Right kidney (tissue), 9 donors: ENCODE data around the gene PRR18.
A peak's percentile ranks its signal among the peaks of the same experiment; 100 is the strongest.
"Not testable (repeated sequence)": the region's sequence is repeated elsewhere in the genome, so short reads cannot be mapped to it uniquely, and the experiment has no call there.

Experiments used
- DNase-seq: peaks from one replicate; pipeline ENCODE4 v3.0.0-alpha.2; 2016
- long read RNA-seq, 8 donors: transcript quantifications; one replicate each; lab custom pipeline, GENCODE V29; 2026

Gene PRR18, protein sequence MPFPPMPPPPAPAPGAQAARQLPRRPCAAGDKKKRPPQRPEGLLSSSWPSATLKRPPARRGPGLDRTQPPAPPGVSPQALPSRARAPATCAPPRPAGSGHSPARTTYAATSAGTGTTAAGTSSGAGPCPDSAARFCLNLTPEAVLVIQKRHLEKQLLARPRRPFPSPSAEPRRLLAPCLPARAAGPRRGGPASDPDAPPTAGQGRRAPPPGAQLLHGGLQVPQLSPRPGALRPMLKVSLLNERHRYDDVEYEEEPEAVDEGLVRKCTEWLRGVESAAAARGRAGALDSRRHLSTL
- long read RNA-seq, donor 1 = 0 reads
- long read RNA-seq, donor 2 = 0 reads
- long read RNA-seq, donor 3 = 0 reads
- long read RNA-seq, donor 4, partial matches to known transcripts = 0 of 1 reads
- long read RNA-seq, donor 4, other reads (novel, unspliced or antisense) = 0 of 1 reads
- long read RNA-seq, donor 5 = 0 reads
- long read RNA-seq, donor 6, partial matches to known transcripts = 0 of 2 reads
- long read RNA-seq, donor 6, other reads (novel, unspliced or antisense) = 0 of 2 reads
- long read RNA-seq, donor 7 = 0 reads
- long read RNA-seq, donor 8 = 0 reads

DNA sequence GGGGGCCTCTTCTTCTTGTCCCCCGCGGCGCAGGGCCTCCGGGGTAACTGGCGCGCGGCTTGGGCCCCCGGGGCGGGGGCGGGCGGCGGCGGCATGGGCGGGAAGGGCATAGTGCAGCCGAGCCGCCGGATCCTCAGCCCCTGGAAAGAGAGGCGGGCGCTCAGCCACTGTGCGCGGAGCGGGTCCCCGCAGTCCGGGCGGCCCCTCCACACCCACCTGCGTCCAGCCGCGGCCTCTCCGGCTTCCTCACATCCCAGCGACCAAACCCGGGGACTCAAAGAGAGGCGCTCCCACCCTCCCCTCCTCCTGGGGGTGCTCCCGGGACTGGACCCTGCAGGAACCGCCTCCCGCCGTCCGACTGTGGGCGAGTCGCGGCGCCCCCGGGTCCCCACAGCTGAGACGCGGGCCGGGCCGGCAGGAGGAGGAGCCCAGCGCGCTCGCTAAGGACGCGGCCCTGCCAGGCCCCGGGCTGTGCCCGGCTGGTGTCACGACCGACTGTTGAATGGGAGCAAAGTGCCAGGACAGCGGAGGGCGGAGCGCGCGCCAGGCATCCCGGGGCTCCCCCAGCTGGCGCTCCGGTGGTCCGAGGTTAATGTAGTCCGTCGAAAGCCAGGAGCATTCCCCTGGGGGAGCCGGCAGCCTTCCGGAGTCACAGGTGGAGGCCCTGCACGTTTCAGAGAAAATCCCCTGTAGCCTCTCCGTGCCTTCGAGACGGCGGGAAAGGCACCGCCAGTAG lies at the start of gene PRR18:
PRR18 (minus strand) TSS at position 360 of the 736 bp plus-strand sequence; CDS start at position 110, 250 bp downstream.
- DNase-seq = peak; percentile 72

DNA sequence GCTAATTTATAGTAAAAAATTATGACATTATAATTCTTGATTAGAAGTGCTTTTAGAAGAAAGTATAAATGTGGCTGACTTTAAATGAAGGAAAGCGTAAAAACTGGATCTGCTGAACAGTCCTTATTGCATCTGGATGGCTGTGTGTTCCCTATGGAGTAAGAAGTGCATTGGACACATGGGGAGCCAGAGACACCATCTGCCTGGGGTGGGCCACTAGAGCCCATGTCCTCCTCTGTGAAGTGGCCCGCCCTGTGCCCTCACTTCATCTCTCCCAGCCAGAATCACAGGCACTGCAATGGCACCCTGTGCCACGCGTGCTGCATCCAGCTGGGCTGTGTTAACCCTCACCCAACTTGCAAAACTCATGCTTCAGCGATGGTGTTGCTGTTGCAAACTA lies 47.4 kb upstream of the PRR18 start:
- DNase-seq = no peak

DNA sequence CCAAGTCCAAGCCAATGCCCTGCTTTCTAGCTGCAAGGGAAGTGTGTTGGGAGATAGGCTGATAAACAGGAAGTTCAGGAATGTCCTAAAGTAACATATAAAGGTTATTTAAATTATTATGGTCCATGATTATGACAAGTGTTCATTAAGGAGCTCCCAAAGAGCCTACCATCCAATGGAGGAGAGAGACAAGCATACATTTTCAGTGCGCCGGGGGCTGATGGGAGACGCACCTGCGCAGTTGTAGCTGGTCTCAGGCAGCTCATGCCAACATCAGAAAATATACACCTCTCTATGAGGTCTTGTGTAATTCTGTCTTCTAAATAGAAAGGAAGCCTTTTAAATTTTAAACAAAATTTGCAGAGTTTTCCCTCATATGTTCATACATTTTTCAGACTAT lies 46.8 kb upstream of the PRR18 start:
- DNase-seq = no peak

DNA sequence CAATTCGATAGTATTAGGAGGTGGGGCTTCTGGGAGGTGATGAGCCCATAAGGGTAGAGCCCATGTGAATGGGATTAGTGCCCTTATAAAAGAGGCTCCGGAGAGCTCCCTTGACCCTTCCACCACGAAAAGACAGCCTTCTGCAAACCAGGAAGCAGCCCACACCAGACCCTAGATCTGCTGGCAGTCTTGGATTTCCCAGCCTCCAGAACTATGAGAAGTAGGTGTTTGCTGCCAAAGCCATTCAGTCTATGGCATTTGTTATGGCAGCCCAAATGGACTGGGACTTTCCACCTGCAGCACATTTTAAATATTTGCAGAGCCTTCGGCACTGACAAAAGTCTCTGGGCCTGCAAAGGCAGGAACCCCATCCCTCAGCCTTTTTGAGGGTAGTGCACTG lies 46.0 kb upstream of the PRR18 start:
- no peak for DNase-seq

DNA sequence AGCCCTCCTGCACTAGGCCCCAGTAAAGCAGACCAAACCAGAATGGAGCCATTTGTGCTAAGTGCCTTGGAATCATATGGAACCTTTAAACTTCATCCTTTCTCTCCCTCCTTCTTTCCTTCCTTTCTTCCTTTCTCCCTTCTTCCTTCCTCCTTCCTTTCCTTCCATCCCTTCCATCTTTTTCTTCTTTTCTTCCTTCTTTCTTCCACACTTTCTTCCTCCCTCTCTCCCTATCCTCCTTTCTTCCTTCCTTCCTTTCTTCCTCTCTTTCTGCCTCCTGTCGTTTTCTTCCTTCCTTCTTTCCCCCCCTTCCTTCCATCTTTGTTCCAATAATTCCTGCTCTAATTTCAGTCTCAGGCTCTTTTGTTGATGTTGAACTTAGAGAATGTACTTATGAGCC lies 45.3 kb upstream of the PRR18 start:
- no peak for DNase-seq

DNA sequence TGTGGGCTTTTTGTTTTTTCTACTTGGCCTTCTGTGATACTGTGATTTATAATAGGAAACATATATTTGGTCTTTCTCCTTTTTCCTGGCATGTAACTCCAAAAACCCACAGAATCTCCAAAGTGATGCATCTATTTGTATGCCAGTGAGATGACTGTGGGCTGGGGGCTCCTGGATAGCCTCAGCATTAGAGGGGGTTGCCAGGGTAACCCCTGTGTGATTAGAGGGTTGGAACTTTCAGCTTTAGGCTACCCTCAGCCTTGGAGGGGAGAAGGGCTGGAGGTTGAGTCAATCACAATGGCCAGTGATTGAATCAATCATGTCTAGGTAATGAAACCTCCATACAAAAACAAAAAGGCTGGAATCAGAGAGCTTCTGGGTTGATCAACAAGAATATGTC lies 44.7 kb upstream of the PRR18 start:
- DNase-seq = no peak

DNA sequence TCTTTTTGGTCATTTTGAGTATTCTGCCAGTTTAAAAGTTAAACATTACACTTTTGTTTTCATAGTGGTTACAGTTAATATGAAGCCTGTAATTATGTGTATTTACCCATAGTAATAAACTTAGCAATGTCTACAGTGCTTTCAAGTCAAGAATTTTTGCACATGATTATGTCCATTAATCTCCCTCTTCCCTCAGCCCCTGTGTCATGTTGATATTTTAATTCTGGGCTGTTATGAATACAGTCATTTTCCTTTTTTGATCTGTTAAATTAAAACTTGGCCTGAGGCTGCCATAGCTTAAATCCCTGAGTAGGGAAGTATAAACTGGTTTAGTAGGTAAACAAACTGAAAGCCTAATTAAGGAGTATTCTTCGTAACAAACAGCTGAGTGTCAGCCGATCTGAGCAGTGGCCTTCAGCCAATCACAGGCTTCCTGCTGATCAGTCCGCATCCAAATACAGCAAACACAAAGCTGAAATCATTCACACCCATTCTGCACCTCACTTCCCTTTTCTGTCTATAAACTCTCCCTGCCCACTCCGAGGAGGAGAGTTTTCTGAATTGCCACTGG lies 43.6 kb upstream of the PRR18 start:
- DNase-seq = no peak

DNA sequence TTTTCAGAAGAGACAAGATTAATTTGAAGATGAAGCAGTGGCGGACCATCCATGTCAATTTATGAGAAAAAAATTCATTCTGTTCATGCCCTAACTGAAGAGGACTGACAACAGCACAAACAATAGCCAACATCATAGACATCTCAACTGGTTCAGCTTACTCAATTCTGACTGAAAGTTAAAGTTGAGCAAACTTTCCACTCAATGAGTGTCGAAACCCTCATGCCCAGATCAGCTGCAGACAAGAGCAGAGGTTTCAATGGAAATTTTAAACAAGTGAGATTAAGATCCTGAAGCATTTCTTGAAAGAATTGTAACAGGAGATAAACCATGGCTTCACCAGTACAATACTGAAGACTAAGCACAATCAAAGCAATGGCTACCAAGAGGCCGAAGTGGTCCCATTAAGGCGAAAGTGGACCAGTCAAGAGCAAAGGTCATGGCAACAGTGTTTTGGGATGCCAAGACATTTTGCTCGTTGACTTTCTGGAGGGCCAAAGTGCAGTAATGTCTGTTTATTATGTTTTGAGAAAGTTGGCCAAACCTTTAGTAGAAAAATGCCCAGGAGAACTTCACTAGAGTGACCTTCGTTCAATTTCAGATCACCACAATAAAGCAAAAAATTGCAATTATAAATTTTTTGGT lies 40.2 kb upstream of the PRR18 start:
- no peak for DNase-seq

DNA sequence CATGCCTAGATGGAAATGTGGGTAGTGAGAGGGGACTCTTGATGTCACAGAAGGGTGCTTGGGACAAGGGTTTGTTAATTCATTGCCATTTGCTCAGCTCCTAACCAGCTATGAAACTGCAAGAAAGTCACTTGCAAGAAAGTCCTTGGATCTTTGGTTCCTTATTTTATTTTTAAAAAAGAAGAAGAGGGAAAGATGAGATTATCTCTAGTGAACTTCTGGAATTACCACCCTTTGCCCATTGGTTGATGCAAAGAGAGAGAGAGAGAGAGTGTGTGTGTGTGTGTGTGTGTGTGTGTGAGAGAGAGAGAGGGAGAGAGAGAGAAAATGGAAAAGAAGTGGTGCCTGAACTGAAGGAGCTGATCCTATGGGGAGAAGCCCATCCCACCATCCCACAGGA lies 38.8 kb upstream of the PRR18 start:
- DNase-seq = no peak

DNA sequence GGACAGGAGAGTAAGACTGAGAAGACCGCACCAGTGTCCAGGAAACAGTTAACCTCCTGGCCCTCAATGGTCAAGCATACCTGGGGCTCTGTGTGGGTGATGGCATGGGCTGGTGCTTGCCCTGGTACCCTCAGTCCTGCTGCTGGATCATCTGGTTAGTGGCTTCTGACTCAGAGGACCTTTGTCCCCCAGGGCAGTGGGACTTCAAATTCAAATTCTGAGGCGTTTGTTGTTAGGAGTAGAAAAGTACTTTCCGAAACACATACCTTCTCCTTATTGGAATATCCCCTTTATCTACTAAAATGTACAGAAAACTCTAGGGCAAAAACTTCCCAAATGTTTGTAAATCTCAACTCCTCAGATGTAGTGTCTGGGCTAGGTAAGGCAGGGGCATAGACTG lies 38.3 kb upstream of the PRR18 start:
- no peak for DNase-seq

DNA sequence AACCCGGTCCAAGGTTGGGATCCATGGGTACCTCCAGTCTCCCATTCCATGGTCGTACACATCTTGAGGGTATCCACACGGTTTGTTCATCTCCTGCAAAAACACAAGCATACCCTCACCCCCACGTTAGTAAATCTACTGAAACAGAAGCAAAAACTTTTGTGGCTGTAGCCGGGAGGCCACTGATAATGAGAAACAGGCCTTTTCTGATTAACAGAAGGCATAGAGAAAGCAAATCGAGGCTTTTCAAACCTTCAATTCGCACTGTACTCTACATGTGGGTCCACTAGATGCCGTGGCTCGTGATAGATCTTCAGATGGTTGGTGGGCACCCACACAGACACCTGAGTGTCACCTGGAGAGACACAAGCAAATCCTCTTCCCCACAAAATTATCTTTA lies 37.5 kb upstream of the PRR18 start:
- DNase-seq = not testable (repeated sequence)

DNA sequence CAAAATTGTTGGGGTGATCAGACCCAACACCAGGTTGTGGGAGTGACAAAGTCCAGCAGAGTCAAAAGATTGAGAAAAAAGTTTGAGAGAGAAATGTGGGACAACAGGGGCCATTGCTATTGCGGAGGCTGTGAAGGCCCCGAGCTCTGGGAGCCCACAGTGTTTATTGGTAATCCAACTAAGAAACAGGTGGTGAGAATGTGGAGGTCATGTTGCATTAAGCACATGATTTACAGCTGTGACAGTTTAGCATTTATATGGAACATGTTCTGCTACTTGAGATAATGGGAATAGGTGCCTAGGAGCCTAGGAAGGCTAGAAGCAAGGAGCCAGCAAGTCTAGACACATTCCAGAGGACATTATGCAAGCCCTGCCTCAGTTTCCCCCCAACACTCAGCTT lies 36.7 kb upstream of the PRR18 start:
- DNase-seq = not testable (repeated sequence)

DNA sequence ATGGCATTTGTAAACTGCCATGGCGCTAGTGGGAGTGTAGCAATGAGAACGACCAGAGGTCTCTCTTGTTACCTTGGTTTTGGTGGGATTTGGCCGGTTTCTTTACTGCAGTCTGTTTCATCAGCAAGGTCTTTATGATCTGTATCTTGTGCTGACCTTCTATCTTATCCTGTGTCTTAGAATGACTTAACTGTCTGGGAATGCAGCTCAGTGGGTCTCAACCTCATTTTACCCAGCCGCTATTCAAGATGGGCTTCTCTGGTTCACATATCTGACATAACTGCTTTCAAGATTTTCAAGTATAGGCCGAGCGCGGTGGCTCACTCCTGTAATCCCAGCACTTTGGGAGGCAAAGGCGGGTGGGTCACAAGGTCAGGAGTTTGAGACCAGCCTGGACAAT lies 36.0 kb upstream of the PRR18 start:
- DNase-seq = no peak

DNA sequence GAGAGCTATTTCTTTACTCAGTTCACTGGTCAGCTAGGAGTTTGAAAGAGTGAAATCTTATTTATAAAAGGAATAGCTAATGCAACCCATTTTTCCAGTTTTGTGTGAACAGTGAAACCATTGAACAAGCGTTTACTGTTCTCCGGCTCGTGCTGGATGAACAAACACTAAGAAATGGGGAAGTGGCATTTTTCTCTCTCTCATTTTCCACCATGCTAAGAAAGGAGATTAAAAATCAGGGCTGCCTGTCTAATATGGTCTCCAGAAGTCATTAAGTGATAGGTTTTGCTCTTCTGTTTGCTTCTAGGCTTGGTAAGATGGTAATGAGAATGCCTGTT lies 34.9 kb upstream of the PRR18 start:
- no peak for DNase-seq

DNA sequence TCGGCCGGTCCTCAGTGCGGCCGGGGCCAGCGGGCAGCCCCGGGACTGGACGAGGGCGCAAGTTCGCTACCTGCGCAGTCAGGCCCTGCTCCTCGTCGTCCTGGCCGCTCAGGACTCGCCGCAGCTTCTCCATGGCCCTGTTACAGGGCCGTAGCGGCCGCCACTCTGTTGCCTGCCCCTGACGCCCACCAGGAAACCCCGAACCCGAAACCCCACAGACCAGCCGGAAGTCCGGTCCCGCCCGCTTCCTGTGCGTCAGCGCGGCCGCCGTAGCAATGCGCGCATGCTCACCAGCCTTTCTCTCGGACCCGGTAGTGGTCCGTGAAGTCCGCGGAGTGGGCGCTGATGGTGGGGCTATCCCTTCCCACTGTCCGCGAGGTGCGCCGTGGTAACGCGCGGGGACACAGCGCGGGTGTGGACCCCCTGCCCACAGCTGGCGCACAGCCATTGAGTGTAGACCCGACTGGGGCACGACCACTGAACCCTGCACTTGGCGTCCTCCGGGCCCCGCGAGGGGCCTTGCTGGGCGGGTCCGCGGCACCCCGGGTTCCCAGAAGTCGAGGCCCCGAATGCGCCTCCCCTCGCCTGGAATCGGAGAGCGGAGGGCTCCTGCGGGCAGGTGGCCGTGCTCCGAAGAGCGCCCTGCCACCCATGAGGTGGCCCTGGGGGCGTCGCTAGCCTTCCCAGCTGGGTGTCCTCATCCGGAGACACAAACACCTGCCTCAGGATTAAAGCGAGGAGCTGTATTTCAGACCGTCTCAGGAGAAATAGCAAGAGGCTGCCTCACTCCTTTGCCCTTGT lies 34.4 kb upstream of the PRR18 start, which contains the start of gene SFT2D1:
SFT2D1 (minus strand) TSS at position 197 of the 801 bp plus-strand sequence; CDS start at position 133, 64 bp downstream.
- DNase-seq = peak; percentile 90

DNA sequence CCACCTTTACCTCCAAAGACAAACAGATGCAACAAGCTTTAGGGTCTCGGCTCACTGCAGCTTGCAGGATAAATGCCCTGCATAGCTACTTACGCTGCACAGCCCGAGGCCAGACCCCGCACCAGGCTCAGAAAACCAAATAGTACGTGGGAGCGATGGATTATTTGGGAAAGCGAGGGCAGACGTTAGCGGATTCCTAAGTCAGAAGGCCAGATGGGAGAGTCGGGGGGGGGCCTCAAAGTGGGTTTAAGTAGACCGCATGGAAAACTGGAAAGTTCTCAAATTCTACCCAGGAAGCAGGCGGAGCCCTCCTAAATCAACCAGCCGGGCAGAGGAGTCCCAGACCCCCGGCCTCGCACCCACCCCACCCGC lies 33.8 kb upstream of the PRR18 start:
- no peak for DNase-seq

DNA sequence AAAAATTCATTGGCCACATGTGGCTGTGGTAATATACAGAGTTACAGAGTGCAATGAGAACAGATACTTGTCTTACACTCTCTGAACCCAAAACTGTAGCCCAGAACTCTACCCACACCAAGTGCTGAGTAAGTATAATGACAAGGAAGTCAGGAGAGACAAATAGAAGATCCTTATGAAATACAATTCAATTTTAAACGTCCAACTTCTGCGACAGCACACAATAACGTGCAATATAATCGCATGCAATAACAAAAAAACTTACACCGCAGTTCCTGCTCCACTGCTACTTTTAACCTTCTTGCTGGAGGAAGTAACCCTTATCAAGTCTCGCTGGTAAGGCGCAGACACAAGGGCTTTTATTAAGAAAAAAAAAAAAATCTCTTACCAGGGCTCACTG lies 33.3 kb upstream of the PRR18 start:
- DNase-seq = no peak

DNA sequence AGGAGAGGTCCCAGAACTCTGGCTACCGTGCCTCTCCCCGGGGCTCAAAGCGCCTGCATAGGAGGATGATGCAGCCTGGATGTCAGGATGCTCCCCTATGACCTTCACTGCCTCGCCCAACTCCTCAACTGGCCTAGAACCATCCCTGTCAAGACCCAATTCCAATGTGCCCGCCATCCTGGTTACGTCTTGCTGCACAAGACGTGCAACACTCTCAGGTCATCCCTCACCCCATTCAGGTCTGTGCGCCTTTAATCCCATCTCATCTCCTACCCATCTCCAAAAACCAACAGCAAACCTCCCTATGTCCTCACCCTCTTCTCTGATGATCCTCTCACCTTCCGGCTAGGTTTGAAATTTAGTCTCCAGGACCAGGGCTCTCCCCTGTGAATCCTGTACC lies 30.7 kb upstream of the PRR18 start:
- DNase-seq = no peak

DNA sequence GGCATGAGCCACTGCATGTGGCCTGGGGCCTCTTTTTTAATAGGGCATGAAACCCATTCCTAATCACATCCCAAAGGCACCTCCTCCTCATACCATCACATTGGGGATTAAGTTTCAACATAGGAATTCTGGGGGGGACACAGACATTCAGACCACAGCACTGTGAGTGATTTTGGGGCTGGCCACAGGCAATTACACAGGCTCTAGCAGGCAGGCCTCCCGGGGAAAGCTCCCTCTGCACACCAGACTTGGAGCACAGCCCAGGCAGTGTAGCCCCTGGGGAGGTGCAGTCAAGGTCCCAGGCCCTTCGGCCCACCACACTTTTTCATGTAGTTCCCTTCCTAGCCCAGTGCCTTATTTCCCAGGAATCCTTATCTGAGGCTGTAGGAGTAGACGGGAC lies 28.7 kb upstream of the PRR18 start:
- DNase-seq = no peak

DNA sequence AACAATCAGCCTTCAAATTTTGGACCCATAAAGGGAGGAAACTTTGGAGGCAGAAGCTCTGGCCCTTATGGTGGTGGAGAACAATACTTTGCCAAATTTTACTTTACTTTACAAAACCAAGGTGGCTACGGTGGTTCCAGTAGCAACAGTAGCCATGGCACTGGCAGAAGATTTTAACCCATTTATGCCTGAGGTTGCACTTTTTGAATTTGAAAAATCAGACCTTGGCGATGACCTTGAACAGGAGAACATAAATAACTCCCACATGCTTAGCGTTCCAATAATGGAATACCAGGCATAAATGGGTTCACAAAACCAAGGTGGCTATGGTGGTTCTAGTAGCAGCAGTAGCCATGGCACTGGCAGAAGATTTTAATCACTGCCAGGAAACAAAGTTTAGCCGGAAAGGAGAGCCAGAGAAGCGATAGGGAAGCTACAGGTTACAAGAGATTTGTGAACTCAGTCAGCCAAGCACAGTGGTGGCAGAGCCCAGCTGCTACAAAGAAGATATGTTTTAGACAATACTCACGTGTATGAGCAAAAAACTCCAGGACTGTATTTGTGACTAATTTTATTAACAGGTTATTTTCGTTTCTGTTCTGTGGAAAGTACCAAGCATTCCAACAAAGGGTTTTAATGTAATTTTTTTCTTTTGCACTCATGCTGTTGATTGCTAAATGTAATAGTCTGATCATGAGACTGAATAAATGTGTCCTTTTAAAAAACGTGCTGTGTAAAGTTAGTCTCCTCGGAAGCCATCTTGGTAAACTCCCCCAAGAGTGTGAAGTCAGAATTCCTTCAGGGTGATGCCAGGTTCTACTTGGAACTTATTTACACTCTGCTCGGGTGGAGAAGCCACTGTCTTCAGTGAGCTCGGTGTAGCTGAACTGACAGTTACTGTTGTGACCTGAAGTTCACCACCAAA lies 27.4 kb upstream of the PRR18 start:
- no peak for DNase-seq

DNA sequence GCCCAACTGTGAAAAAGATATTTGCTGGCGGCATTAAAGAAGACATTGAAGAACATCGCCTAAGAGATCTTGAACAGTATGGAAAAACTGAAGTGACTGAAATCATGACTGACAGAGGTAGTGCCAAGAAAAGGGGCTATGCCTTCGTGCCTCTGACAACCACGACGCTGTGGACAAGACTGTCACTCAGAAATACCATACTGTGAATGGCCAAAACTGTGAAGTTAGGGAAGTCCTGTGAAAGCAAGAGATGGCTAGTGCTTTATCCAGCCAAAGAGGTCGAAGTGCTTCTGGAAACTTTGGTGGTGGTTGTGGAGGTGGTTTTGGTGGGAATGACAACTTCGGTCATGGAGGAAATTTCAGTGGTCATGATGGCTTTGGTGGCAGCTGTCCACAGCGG lies 26.7 kb upstream of the PRR18 start:
- DNase-seq = no peak
